Middle frontal gyrus (tissue), 1 donor: ENCODE data around the gene FNDC3A.

ENCODE experiments used
- DNase-seq: peaks from one replicate; pipeline ENCODE4 v3.0.0-alpha.2; 2015; ENCODE audit warnings: low spot score; ENCODE audit errors: extremely low spot score

FNDC3A gene

GRCh38 chr13:49217962-49218492 lies 242.3 kb downstream of the FNDC3A start:
- no peak for DNase-seq

GRCh38 chr13:49218493-49219051 lies 242.9 kb downstream of the FNDC3A start:
- DNase-seq = no peak

GRCh38 chr13:49219647-49220035 lies 243.9 kb downstream of the FNDC3A start:
- DNase-seq = no peak

GRCh38 chr13:49220036-49220855 lies 244.5 kb downstream of the FNDC3A start, which contains the start of gene MLNR:
Gene MLNR, plus strand, starts transcription at chr13:49220338. Its CDS starts 0 bp downstream, at chr13:49220338.
- DNase-seq = no peak

GRCh38 chr13:49220856-49221589 lies 245.3 kb downstream of the FNDC3A start:
- DNase-seq = no peak

GRCh38 chr13:49221590-49221965 lies 245.9 kb downstream of the FNDC3A start:
- no peak for DNase-seq

- no peak for DNase-seq
Measured at GRCh38 chr13:49225223-49226042, 249.7 kb downstream of the FNDC3A start.

GRCh38 chr13:49226613-49227012 lies 250.9 kb downstream of the FNDC3A start:
- DNase-seq = no peak

- DNase-seq = no peak
Measured at GRCh38 chr13:49234741-49235140, 259.0 kb downstream of the FNDC3A start.

- DNase-seq = no peak
Measured at GRCh38 chr13:49235856-49236431, 260.2 kb downstream of the FNDC3A start.

- DNase-seq = no peak
Measured at GRCh38 chr13:49238621-49239020, 262.9 kb downstream of the FNDC3A start.

GRCh38 chr13:49240017-49240416 lies 264.3 kb downstream of the FNDC3A start:
- no peak for DNase-seq

- DNase-seq = no peak
Measured at GRCh38 chr13:49241296-49241695, 265.6 kb downstream of the FNDC3A start.

GRCh38 chr13:49245101-49245500 lies 269.4 kb downstream of the FNDC3A start:
- DNase-seq = no peak

GRCh38 chr13:49246850-49247642 lies 271.3 kb downstream of the FNDC3A start:
- DNase-seq = no peak

- DNase-seq = peak; percentile 96
Measured at GRCh38 chr13:49247643-49248621, 272.2 kb downstream of the FNDC3A start, which contains the start of gene CDADC1. Gene CDADC1, plus strand, starts transcription at chr13:49247925. Its CDS starts 113 bp downstream, at chr13:49248038.

- DNase-seq = no peak
Measured at GRCh38 chr13:49248622-49249002, 272.9 kb downstream of the FNDC3A start.

GRCh38 chr13:49251326-49251725 lies 275.6 kb downstream of the FNDC3A start:
- DNase-seq = no peak

GRCh38 chr13:49253310-49253709 lies 277.6 kb downstream of the FNDC3A start:
- no peak for DNase-seq
